ENCODE data around the gene HNRNPH3. TPM values are rescaled to one million over a fixed set of nuclear protein-coding genes. Genes with fewer than 3 reads are reported as not detected.

The HNRNPH3 gene, protein sequence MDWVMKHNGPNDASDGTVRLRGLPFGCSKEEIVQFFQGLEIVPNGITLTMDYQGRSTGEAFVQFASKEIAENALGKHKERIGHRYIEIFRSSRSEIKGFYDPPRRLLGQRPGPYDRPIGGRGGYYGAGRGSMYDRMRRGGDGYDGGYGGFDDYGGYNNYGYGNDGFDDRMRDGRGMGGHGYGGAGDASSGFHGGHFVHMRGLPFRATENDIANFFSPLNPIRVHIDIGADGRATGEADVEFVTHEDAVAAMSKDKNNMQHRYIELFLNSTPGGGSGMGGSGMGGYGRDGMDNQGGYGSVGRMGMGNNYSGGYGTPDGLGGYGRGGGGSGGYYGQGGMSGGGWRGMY
- 173 to 240 TPM (median 176 TPM) in 5 replicates for total RNA-seq (2022; extraction: Qiagen RNA extraction; ENCODE audit: low read depth)

DNA sequence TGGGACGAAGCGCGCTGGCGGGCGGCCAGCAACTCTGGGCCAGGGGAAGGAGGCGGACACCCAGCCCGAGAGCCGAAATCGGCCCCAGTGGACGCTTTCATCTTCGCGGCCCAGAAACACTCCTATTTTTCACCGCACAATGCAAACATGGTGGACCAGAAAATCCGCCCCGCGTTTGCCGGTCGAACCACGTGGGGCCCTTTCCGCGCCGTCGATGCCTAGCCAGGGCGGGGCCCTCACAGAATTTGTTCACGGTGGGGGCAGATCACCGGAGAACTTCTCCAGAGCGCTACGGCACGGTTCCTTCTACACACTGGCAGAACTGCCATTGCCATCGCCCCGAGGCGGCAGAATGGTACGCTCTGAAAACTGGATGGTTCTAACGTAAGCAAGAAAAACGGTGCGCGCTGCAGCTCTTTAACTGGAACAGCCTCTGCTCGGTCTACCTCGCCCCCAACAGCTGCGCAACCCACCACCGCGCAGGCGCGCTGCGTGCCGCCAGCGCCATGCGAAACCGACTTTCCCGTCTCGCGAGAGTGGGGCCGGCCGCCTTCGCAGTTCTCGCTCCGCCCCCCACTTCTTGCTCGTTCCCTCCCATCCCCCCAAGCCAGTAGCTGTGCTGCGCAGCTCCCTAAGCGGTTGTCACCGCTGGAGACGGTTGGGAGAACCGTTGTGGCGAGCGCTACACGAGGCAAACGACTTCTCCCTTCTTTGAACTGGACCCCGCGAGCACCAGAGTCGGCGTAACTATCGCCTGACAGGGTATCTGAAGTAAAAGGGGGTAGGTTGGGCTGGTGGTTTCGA, at the start of gene HNRNPH3:
TSS of gene HNRNPH3 (plus strand) at position 610 of the 804 bp plus-strand sequence. CDS start 5,158 bp downstream, outside the sequence.

DNA sequence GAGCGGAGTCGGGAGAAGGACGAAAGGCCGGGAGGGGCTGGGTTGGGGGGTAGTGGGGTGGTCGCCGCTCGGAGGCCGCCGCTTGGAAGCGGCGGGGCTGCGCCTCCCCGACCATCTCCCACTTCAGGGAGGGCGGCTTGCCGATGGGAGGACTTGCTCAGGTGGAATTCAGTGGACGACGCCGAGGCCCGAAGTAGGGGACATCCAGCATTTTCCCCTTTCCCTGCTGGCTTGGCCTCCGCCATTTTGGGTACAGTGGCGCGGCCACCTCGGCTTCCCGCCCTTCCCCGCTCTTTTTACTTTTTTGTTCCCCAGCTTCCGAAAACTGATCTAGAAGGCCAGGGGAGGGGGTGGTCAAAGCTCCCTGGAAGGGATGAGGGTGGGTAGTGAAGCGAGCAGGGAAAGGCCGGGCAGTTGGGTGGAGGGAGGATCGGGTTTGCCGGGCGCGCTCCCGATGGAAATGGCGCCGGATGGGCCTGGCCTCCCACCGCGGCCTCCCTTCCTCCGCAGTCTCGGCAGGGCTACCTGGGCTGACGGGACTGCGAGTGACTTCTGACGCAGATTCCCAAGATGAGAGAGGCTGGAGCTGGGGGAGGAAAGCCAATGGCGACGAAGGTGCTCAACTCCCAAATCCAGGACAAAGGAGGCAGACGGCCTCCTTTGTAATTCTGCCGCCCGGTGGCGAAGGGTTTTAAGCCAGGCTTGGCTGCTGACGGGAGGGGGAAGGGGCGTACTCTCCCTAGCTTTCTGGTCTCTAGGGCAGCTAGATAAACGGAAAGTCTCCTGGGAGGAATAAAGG, 594 bp downstream of the HNRNPH3 start, which contains the start of gene PBLD:
TSS of gene PBLD (minus strand) at position 670 of the 799 bp plus-strand sequence. CDS start 26,084 bp downstream, outside the sequence.

Other genes starting within 250 kb of the HNRNPH3 start
- 2.0 to 2.9 TPM (median 2.3 TPM) in 5 replicates for gene MYPN, start 222.6 kb upstream of the HNRNPH3 start, total RNA-seq (2022; extraction: Qiagen RNA extraction; ENCODE audit: low read depth)
- 0.17 to 0.34 TPM (median 0.18 TPM) in 5 replicates for gene ATOH7, start 100.0 kb upstream of the HNRNPH3 start, total RNA-seq (2022; extraction: Qiagen RNA extraction; ENCODE audit: low read depth)
- gene PBLD, start 864 bp downstream of the HNRNPH3 start, total RNA-seq (2022; extraction: Qiagen RNA extraction; ENCODE audit: low read depth), result 1.9 to 4.7 TPM (median 3.0 TPM) in 5 replicates
- gene RUFY2, start 75.2 kb downstream of the HNRNPH3 start, total RNA-seq (2022; extraction: Qiagen RNA extraction; ENCODE audit: low read depth), result 6.5 to 10.4 TPM (median 9.5 TPM) in 5 replicates
- 7.4 to 10.5 TPM (median 9.1 TPM) in 5 replicates for gene DNA2, start 139.9 kb downstream of the HNRNPH3 start, total RNA-seq (2022; extraction: Qiagen RNA extraction; ENCODE audit: low read depth)
- gene SLC25A16, start 195.5 kb downstream of the HNRNPH3 start, total RNA-seq (2022; extraction: Qiagen RNA extraction; ENCODE audit: low read depth), result 16.7 to 20.6 TPM (median 20.4 TPM) in 5 replicates
- gene TET1, start 228.3 kb downstream of the HNRNPH3 start, total RNA-seq (2022; extraction: Qiagen RNA extraction; ENCODE audit: low read depth), result 0.27 to 0.72 TPM (median 0.58 TPM) in 5 replicates